Hepatocyte (in vitro differentiated cells): ENCODE measurements around the gene ZNF546. TPM values are rescaled to one million over a fixed set of nuclear protein-coding genes. Genes with fewer than 3 reads are reported as not detected.

Source experiments
- DNase-seq: peaks from one replicate; pipeline ENCODE4 v3.0.0-alpha.2; 2016; ENCODE audit warnings: low spot score
- H2AFZ ChIP-seq: fragments of 200-600 bp; sonication (generic); 2 replicates; pipeline ENCODE4 v1.6.0; 2016; ENCODE audit warnings: antibody characterized with exemption, mild to moderate bottlenecking
- H3K27ac ChIP-seq: fragments of 200-600 bp; sonication (generic); 2 replicates; pipeline ENCODE4 v1.5.1; 2016; ENCODE audit warnings: mild to moderate bottlenecking
- H3K27me3 ChIP-seq: fragments of 200-600 bp; sonication (generic); 2 replicates; pipeline ENCODE4 v1.6.1; 2016
- H3K36me3 ChIP-seq: fragments of 200-600 bp; sonication (generic); replicated peaks from 2 replicates; pipeline ENCODE4 v1.5.1; 2016; ENCODE audit warnings: low read depth; ENCODE audit not compliant: insufficient read depth
- H3K4me1 ChIP-seq: fragments of 200-600 bp; sonication (generic); 2 replicates; pipeline ENCODE4 v1.5.1; 2016; ENCODE audit warnings: mild to moderate bottlenecking, moderate library complexity; ENCODE audit not compliant: insufficient read depth
- H3K4me2 ChIP-seq: fragments of 200-600 bp; sonication (generic); 2 replicates; pipeline ENCODE4 v1.6.0; 2016
- H3K4me3 ChIP-seq: fragments of 200-600 bp; sonication (generic); 2 replicates; pipeline ENCODE4 v1.5.1; 2016; ENCODE audit warnings: mild to moderate bottlenecking
- H3K79me2 ChIP-seq: fragments of 200-600 bp; sonication (generic); 2 replicates; pipeline ENCODE4 v1.6.0; 2017; ENCODE audit warnings: mild to moderate bottlenecking
- H3K9me2 ChIP-seq: fragments of 200-600 bp; sonication (generic); replicated peaks from 2 replicates; pipeline ENCODE4 v1.6.0; 2017; ENCODE audit warnings: mild to moderate bottlenecking; ENCODE audit not compliant: insufficient read depth
- H3K9me3 ChIP-seq: fragments of 200-600 bp; sonication (generic); 2 replicates; pipeline ENCODE4 v1.5.1; 2016; ENCODE audit warnings: low read depth, mild to moderate bottlenecking
- H4K20me1 ChIP-seq: fragments of 200-600 bp; sonication (generic); 2 replicates; pipeline ENCODE4 v1.6.0; 2016; ENCODE audit warnings: mild to moderate bottlenecking; ENCODE audit not compliant: insufficient read depth, poor library complexity, severe bottlenecking
- EZH2 ChIP-seq: fragments of 200-600 bp; sonication (generic); IDR thresholded peaks from 2 replicates; pipeline ENCODE4 v1.6.1; 2016; ENCODE audit warnings: antibody characterized with exemption, mild to moderate bottlenecking, borderline replicate concordance
- EZH2phosphoT487 ChIP-seq: fragments of 200-600 bp; sonication (generic); IDR thresholded peaks from one replicate; pipeline ENCODE4 v1.6.1; 2018; ENCODE audit warnings: antibody characterized with exemption, mild to moderate bottlenecking, low read depth, moderate library complexity; ENCODE audit not compliant: unreplicated experiment, severe bottlenecking
- WGBS: methylation state at CpG from one replicate; pipeline ENCODE4 v1.1.6; 2016; ENCODE audit warnings: low lambda C conversion rate; ENCODE audit errors: missing lambda C conversion rate; 5-methylcytosine and 5-hydroxymethylcytosine counted together
- polyA plus RNA-seq: library from polyadenylated mRNA; unstranded; fragments of >200 nt; fragmentation: Nextera tagmentation; extraction: Ambion mirVana; gene quantifications from 2 replicates; pipeline ENCODE4 v1.2.1, GENCODE V29; 2016
- total RNA-seq: library from RNA; depleted of rRNA; stranded (reverse); fragments of >200 nt; gene quantifications from 2 replicates; pipeline ENCODE4 v1.2.3, GENCODE V29; 2014
- TF ChIP-seq, protein P1 (sequence below): fragments of 200-600 bp; sonication (generic); IDR thresholded peaks from 2 replicates; pipeline ENCODE4 v1.5.1; 2016; ENCODE audit warnings: antibody characterized with exemption, mild to moderate bottlenecking; ENCODE audit not compliant: poor library complexity

ZNF546 gene
- total and polyA plus RNA-seq, 2 experiments from 2014 or later = 1.1 to 1.8 TPM

- TF ChIP-seq, protein P1, sequence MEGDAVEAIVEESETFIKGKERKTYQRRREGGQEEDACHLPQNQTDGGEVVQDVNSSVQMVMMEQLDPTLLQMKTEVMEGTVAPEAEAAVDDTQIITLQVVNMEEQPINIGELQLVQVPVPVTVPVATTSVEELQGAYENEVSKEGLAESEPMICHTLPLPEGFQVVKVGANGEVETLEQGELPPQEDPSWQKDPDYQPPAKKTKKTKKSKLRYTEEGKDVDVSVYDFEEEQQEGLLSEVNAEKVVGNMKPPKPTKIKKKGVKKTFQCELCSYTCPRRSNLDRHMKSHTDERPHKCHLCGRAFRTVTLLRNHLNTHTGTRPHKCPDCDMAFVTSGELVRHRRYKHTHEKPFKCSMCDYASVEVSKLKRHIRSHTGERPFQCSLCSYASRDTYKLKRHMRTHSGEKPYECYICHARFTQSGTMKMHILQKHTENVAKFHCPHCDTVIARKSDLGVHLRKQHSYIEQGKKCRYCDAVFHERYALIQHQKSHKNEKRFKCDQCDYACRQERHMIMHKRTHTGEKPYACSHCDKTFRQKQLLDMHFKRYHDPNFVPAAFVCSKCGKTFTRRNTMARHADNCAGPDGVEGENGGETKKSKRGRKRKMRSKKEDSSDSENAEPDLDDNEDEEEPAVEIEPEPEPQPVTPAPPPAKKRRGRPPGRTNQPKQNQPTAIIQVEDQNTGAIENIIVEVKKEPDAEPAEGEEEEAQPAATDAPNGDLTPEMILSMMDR = no peak
- no peak for TF ChIP-seq EZH2phosphoT487
- no peak for TF ChIP-seq EZH2
- no peak overlapping the region for H2AFZ ChIP-seq
- no peaks in the 10 kb centered on the region for H3K27me3 ChIP-seq
- DNase-seq = no peak
- peaks cover 20% of the 10 kb centered on the region for H3K79me2 ChIP-seq
- WGBS = 95% methylated on average over 4 of the region's 4 CpGs
- H4K20me1 ChIP-seq = no peaks in the 10 kb centered on the region
- H3K27ac ChIP-seq = no peak overlapping the region
- no peak overlapping the region for H3K4me3 ChIP-seq
- no peaks in the 10 kb centered on the region for H3K36me3 ChIP-seq
- no peaks in the 10 kb centered on the region for H3K9me2 ChIP-seq
- no peaks in the 10 kb centered on the region for H3K9me3 ChIP-seq
- H3K4me2 ChIP-seq = no peak overlapping the region
- peaks cover 8% of the 10 kb centered on the region for H3K4me1 ChIP-seq
Observed at GRCh38 chr19:39998501-39998900, 1.6 kb downstream of the ZNF546 start.

DNA sequence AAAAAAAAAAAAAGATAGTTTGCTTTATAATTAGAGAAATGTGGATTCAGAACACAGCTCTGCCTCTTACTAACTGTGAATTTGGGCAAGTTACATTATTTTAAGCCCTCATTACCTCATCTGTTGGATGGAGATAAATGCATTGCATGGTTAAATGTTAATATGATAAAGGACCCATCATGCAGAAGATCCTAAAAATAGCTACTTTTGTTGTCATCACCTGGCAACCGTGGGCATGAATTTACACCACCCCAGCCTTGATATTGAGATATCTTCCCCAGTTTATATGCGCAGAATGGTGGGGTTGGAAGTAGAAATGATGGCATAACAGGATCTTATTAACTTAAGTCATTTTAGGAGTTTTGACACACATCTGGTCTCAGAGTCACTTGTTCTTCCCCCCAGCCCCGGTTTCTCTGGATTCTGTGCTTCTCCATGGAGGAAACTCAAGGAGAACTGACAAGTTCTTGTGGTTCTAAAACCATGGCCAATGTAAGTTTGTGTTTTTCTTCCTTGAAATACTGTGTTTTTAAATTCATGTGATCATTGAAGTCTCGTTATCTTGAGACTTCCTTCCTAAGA is 8.9 kb downstream of the ZNF546 start:
- H3K9me2 ChIP-seq = no peaks in the 10 kb centered on the region
- no peak overlapping the region for H3K4me3 ChIP-seq
- WGBS = 91% methylated on average over 4 of the region's 4 CpGs
- no peak for DNase-seq
- TF ChIP-seq EZH2 (no peak), EZH2phosphoT487 (no peak)
- TF ChIP-seq, protein P1 = no peak
- no peaks in the 10 kb centered on the region for H3K79me2 ChIP-seq
- no peaks in the 10 kb centered on the region for H3K27me3 ChIP-seq
- peaks cover 6% of the 10 kb centered on the region for H3K9me3 ChIP-seq
- H3K4me1 ChIP-seq = no peaks in the 10 kb centered on the region
- no peaks in the 10 kb centered on the region for H3K36me3 ChIP-seq
- H2AFZ ChIP-seq = no peak overlapping the region
- no peaks in the 10 kb centered on the region for H4K20me1 ChIP-seq
- no peak overlapping the region for H3K4me2 ChIP-seq
- no peak overlapping the region for H3K27ac ChIP-seq

- H3K4me2 ChIP-seq = no peak overlapping the region
- H3K27ac ChIP-seq = no peak overlapping the region
- H3K9me3 ChIP-seq = peaks cover 6% of the 10 kb centered on the region
- H3K9me2 ChIP-seq = no peaks in the 10 kb centered on the region
- no peaks in the 10 kb centered on the region for H4K20me1 ChIP-seq
- 96% methylated on average over 1 of the region's 1 CpG for WGBS
- TF ChIP-seq EZH2 = no peak
- TF ChIP-seq, protein P1 = no peak
- TF ChIP-seq EZH2phosphoT487 = no peak
- DNase-seq = no peak
- no peaks in the 10 kb centered on the region for H3K36me3 ChIP-seq
- H3K4me1 ChIP-seq = no peaks in the 10 kb centered on the region
- H2AFZ ChIP-seq = no peak overlapping the region
- no peaks in the 10 kb centered on the region for H3K79me2 ChIP-seq
- H3K27me3 ChIP-seq = no peaks in the 10 kb centered on the region
- no peak overlapping the region for H3K4me3 ChIP-seq
Observed at GRCh38 chr19:40006273-40006691, 9.4 kb downstream of the ZNF546 start.
